HepG2 (cell line): ENCODE results near the gene MIEF1. TPM values are rescaled to one million over a fixed set of nuclear protein-coding genes. Genes with fewer than 3 reads are reported as not detected.

Experiments used
- ATAC-seq: fragments of 200-7000 bp; cut with Tn5 transposase; 3 replicates; pipeline ENCODE4 v1.9.1; 2020; ENCODE audit warnings: mild to moderate bottlenecking, moderate library complexity
- BruUV-seq: library from RNA; stranded (reverse); fragments of 400-500 nt; replicated peaks from 2 replicates; lab custom pipeline; 2021; lab: Mats Ljungman, UMichigan
- CTCF ChIA-PET: fragments of 300-600 bp; formaldehyde crosslinking; extraction: SDS; loops from one replicate; lab custom pipeline; 2021; ENCODE audit warnings: low total read pairs, inconsistent platforms, low intra/inter-chr PET ratio; lab: Yijun Ruan, JAX
- POLR2A ChIA-PET: fragments of 350-600 bp; sonication (Branson Sonifier 250); formaldehyde crosslinking; loops from one replicate; lab custom pipeline; 2020; ENCODE audit warnings: antibody characterized with exemption, inconsistent platforms; lab: Yijun Ruan, JAX
- DNase-seq: peaks from one replicate; pipeline ENCODE4 v3.0.0-alpha.2; 2015; ENCODE audit warnings: low spot score
- FAIRE-seq: peaks from 3 replicates; lab custom pipeline; 2011; peaks lifted over from hg19 to GRCh38; lab: Jason Lieb, UNC
- H2AFZ ChIP-seq: one replicate; pipeline ENCODE4 v1.6.1; 2011; ENCODE audit warnings: low read length, inconsistent platforms
- H3K27ac ChIP-seq: fragments of 300-600 bp; 3 replicates; pipeline ENCODE4 v1.8.0; 2011; ENCODE audit warnings: mixed run types, mild to moderate bottlenecking, mixed read lengths, low read length, inconsistent platforms; ENCODE audit not compliant: insufficient read depth; ENCODE audit errors: extremely low read length
- H3K27me3 ChIP-seq, 2 experiments: fragments of 200-600 bp in 1 of 2; 2 replicates in 1 of 2; 3 replicates in 1 of 2; pipeline versions ENCODE4 v1.6.0 to v1.8.0; 2011; ENCODE audit warnings: low read length in 2 of 2, mild to moderate bottlenecking in 2 of 2, moderate library complexity in 2 of 2, inconsistent platforms in 1 of 2; ENCODE audit not compliant: insufficient read depth in 2 of 2, control insufficient read depth in 1 of 2
- H3K36me3 ChIP-seq, 2 experiments: fragments of 200-600 bp in 1 of 2; replicated peaks in 1 of 2; 2 replicates in 1 of 2; 3 replicates in 1 of 2; pipeline versions ENCODE4 v1.5.1 to v1.8.0; 2011; ENCODE audit warnings: low read length in 2 of 2, inconsistent platforms in 1 of 2; ENCODE audit not compliant: insufficient read depth in 2 of 2, control insufficient read depth in 1 of 2
- H3K4me1 ChIP-seq: 2 replicates; pipeline ENCODE4 v1.5.1; 2012; ENCODE audit warnings: low read length, inconsistent platforms; ENCODE audit not compliant: insufficient read depth
- H3K4me2 ChIP-seq: 2 replicates; pipeline ENCODE4 v1.6.0; 2011; ENCODE audit warnings: low read depth, low read length, inconsistent platforms
- H3K4me3 ChIP-seq, 3 experiments: fragments of 200-600 bp in 1 of 3; sonication (generic), shearing (Covaris generic) in 1 of 3; replicated peaks in 1 of 3; 2 replicates each; pipeline ENCODE4 v1.5.1; 2011 to 2016; ENCODE audit warnings: low read length in 3 of 3, inconsistent platforms in 2 of 3, low read depth in 2 of 3, mild to moderate bottlenecking in 2 of 3, control low read depth in 1 of 3, mixed read lengths in 1 of 3; ENCODE audit not compliant: insufficient read depth in 1 of 3
- H3K79me2 ChIP-seq: one replicate; pipeline ENCODE4 v1.6.1; 2011; ENCODE audit warnings: low read length, inconsistent platforms; ENCODE audit not compliant: insufficient read depth
- H3K9ac ChIP-seq: 2 replicates; pipeline ENCODE4 v1.6.0; 2011; ENCODE audit warnings: mild to moderate bottlenecking, low read depth, low read length, inconsistent platforms; ENCODE audit not compliant: insufficient read depth
- H3K9me3 ChIP-seq: 2 replicates; pipeline ENCODE4 v1.5.1; 2012; ENCODE audit warnings: mild to moderate bottlenecking, low read length
- H4K20me1 ChIP-seq: 2 replicates; pipeline ENCODE4 v1.6.0; 2011; ENCODE audit warnings: inconsistent platforms, mild to moderate bottlenecking, low read length, moderate library complexity; ENCODE audit not compliant: insufficient read depth
- RARG ChIP-seq: sonication (generic); formaldehyde crosslinking; IDR thresholded peaks from 2 replicates; pipeline ENCODE4 v1.4.0; 2020; ENCODE audit warnings: low read depth, mild to moderate bottlenecking, missing genetic modification reagents
- ZNF326 ChIP-seq: sonication (generic); formaldehyde crosslinking; IDR thresholded peaks from 2 replicates; pipeline ENCODE4 v1.4.0; 2020; ENCODE audit warnings: missing genetic modification reagents, borderline replicate concordance
- ZNF768 ChIP-seq: sonication (generic); formaldehyde crosslinking; IDR thresholded peaks from 2 replicates; pipeline ENCODE4 v1.4.0; 2020; ENCODE audit warnings: missing genetic modification reagents
- WGBS: methylation state at CpG from one replicate; pipeline ENCODE4 v1.1.6; 2017; ENCODE audit warnings: low lambda C conversion rate; 5-methylcytosine and 5-hydroxymethylcytosine counted together
- in situ Hi-C: cut with HindIII; loops from 2 replicates; pipeline ENCODE4 v1.10.0; 2017; ENCODE audit warnings: low pct_unique_long_range_greater_than_20kb; ENCODE audit not compliant: extremely low pct_ligation_motif_present
- intact Hi-C: fragments of 100-400 bp; cut with micrococcal nuclease; formaldehyde crosslinking; loops from one replicate; pipeline ENCODE4 v1.10.0; 2022; ENCODE audit not compliant: unreplicated experiment
- polyA plus RNA-seq, 8 experiments: library from polyadenylated mRNA; depleted of rRNA in 3 of 8; stranded (reverse) in 7 of 8; unstranded in 1 of 8; fragments of >200 nt; fragmentation: Illumina TruSeq in 4 of 8; extraction: Trizol in 4 of 8; gene quantifications; 2 replicates each; pipeline versions ENCODE4 v1.2.1 to v1.2.3, GENCODE V29; 2011 to 2016; ENCODE audit warnings: low read depth in 4 of 8, missing spikeins in 1 of 8, mixed read lengths in 1 of 8; ENCODE audit not compliant: insufficient read depth in 1 of 8
- total RNA-seq, 5 experiments: library from RNA; depleted of rRNA; stranded (reverse); fragments of >200 nt; fragmentation: Illumina TruSeq; extraction: Trizol; gene quantifications; 2 replicates each; pipeline ENCODE4 v1.2.3, GENCODE V29; 2016; ENCODE audit warnings: low read depth in 1 of 5
- TF ChIP-seq, protein P1 (sequence below), 2 experiments: fragments of 450-650 bp in 1 of 2; sonication (generic) in 1 of 2; formaldehyde crosslinking; IDR thresholded peaks; 2 replicates each; pipeline versions ENCODE4 v1.5.0 to v1.8.0; 2020 to 2022; ENCODE audit warnings: mild to moderate bottlenecking in 1 of 2, missing genetic modification reagents in 1 of 2
- TF ChIP-seq, protein P2 (sequence below): sonication (generic); formaldehyde crosslinking; IDR thresholded peaks from 2 replicates; pipeline ENCODE4 v1.5.0; 2020; ENCODE audit warnings: mild to moderate bottlenecking, missing genetic modification reagents
- TF ChIP-seq, protein P3 (sequence below): sonication (generic); formaldehyde crosslinking; IDR thresholded peaks from 2 replicates; pipeline ENCODE4 v1.4.0; 2020; ENCODE audit warnings: missing genetic modification reagents, borderline replicate concordance
- TF ChIP-seq, protein P4 (sequence below): sonication (generic); formaldehyde crosslinking; IDR thresholded peaks from 2 replicates; pipeline ENCODE4 v1.4.0; 2020; ENCODE audit warnings: missing genetic modification reagents

The MIEF1 gene
- total and polyA plus RNA-seq, 2 of the 13 experiments (the other 11 are each of a cell fraction or from before 2014, with no cell fraction given): 21.7 to 34.8 TPM

DNA sequence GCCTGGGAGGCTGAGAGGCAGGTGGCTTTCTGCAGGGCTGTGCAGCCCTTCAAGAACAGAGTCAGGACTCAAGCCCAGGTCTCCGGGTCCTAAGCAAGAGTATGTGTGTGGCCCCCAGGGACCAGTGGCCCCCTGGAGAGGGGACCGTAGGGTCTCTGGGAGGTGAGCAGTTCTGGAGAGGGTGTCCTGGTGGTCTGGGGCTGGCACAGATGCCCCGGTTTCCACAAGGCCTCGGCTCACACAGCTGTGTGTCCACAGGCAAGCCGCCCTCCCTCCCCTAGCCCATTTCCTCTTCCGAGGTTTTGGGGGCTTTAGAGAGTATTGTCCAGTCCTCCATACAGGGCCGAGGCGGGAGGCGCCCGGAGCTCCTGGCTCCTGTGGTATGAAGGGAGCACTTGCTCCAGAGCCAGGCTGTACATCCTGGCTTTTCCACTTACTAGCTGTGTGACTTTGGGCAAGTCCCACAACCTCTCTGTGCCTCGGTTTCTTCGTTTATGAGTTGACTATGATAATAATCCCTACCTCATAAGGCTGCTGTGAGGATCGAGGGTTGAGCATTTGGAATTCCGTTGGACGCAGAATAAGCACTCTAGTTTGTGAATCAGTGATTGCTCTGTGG is 33.9 kb downstream of the MIEF1 start:
- no peak for ATAC-seq
- Histone ChIP-seq H3K27me3 (peaks cover 2 to 18% of the 10 kb centered on the region in 2 experiments; a peak in 3 of 5 replicates), H3K9me3 (no peaks in the 10 kb centered on the region), H3K4me1 (peaks cover 33% of the 10 kb centered on the region), H4K20me1 (no peaks in the 10 kb centered on the region), H3K36me3 (no peaks in the 10 kb centered on the region), H3K4me2 (no peak overlapping the region), H3K27ac (no peak overlapping the region), H3K9ac (no peak overlapping the region), H3K79me2 (peaks cover 15% of the 10 kb centered on the region), H2AFZ (no peak overlapping the region), H3K4me3 (no peak overlapping the region)
- FAIRE-seq: no peak
- WGBS: 50% methylated on average over 2 of the region's 15 CpGs
- DNase-seq: no peak
- ChIA-PET POLR2A (no interaction called here), CTCF (interaction anchor here (0.6 to 4.0 kb wide), 4 partner anchors 272 to 501 kb away, joined by 3 to 21 read pairs (median 8); no protein-coding TSS in a partner anchor)
- in situ Hi-C loops: loop anchor here (5.0 kb wide), 2 partner anchors 271 to 491 kb away; no protein-coding TSS in a partner anchor
- BruUV-seq: no TSS peak
- TF ChIP-seq, protein P1, sequence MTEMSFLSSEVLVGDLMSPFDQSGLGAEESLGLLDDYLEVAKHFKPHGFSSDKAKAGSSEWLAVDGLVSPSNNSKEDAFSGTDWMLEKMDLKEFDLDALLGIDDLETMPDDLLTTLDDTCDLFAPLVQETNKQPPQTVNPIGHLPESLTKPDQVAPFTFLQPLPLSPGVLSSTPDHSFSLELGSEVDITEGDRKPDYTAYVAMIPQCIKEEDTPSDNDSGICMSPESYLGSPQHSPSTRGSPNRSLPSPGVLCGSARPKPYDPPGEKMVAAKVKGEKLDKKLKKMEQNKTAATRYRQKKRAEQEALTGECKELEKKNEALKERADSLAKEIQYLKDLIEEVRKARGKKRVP (CRISPR knock-in tag; IDR thresholded peaks at IDR 0.05): no peak
- TF ChIP-seq ZNF768 (CRISPR knock-in tag): peak; percentile 89
- intact Hi-C loops: loop anchor here (2.0 kb wide), 1 partner anchor 501 kb away; no protein-coding TSS in a partner anchor

DNA sequence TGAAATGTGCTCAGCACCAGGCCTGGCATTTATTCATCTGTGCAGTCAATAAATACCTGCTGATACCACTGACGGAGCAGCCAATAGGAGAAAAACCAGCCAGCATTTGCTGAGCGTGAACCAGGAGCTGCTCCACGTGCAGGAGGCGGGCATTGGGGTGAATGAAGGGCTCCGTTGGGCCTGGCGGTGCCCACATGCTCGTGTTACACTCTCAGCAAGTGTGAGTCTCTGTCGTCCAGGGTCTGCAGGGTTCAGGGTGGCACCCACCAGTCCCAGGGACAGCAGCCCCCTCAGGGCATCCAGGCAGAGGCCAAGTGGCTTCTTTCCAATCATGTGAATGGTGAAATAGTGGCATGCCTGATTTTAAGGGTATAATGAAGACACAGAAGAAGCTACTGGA is 34.6 kb downstream of the MIEF1 start:
- DNase-seq (no peak), FAIRE-seq (no peak), ATAC-seq (no peak)
- H3K9ac ChIP-seq: no peak overlapping the region
- H3K4me3 ChIP-seq: no peak overlapping the region
- H3K36me3 ChIP-seq: no peaks in the 10 kb centered on the region
- H3K79me2 ChIP-seq: peaks cover 8% of the 10 kb centered on the region
- POLR2A ChIA-PET: no interaction called here
- in situ Hi-C loops: loop anchor here (5.0 kb wide), 2 partner anchors 271 to 491 kb away; no protein-coding TSS in a partner anchor
- peaks cover 2 to 18% of the 10 kb centered on the region in 2 experiments; a peak in 3 of 5 replicates for H3K27me3 ChIP-seq
- BruUV-seq: no TSS peak
- H3K9me3 ChIP-seq: no peaks in the 10 kb centered on the region
- TF ChIP-seq, protein P2, sequence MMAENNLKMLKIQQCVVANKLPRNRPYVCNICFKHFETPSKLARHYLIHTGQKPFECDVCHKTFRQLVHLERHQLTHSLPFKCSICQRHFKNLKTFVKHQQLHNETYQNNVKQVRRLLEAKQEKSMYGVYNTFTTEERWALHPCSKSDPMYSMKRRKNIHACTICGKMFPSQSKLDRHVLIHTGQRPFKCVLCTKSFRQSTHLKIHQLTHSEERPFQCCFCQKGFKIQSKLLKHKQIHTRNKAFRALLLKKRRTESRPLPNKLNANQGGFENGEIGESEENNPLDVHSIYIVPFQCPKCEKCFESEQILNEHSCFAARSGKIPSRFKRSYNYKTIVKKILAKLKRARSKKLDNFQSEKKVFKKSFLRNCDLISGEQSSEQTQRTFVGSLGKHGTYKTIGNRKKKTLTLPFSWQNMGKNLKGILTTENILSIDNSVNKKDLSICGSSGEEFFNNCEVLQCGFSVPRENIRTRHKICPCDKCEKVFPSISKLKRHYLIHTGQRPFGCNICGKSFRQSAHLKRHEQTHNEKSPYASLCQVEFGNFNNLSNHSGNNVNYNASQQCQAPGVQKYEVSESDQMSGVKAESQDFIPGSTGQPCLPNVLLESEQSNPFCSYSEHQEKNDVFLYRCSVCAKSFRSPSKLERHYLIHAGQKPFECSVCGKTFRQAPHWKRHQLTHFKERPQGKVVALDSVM: no peak
- TF ChIP-seq, protein P3, sequence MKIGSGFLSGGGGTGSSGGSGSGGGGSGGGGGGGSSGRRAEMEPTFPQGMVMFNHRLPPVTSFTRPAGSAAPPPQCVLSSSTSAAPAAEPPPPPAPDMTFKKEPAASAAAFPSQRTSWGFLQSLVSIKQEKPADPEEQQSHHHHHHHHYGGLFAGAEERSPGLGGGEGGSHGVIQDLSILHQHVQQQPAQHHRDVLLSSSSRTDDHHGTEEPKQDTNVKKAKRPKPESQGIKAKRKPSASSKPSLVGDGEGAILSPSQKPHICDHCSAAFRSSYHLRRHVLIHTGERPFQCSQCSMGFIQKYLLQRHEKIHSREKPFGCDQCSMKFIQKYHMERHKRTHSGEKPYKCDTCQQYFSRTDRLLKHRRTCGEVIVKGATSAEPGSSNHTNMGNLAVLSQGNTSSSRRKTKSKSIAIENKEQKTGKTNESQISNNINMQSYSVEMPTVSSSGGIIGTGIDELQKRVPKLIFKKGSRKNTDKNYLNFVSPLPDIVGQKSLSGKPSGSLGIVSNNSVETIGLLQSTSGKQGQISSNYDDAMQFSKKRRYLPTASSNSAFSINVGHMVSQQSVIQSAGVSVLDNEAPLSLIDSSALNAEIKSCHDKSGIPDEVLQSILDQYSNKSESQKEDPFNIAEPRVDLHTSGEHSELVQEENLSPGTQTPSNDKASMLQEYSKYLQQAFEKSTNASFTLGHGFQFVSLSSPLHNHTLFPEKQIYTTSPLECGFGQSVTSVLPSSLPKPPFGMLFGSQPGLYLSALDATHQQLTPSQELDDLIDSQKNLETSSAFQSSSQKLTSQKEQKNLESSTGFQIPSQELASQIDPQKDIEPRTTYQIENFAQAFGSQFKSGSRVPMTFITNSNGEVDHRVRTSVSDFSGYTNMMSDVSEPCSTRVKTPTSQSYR (CRISPR knock-in tag): no peak
- TF ChIP-seq ZNF326 (CRISPR knock-in tag) (no peak), RARG (CRISPR knock-in tag) (no peak)
- TF ChIP-seq, protein P4, sequence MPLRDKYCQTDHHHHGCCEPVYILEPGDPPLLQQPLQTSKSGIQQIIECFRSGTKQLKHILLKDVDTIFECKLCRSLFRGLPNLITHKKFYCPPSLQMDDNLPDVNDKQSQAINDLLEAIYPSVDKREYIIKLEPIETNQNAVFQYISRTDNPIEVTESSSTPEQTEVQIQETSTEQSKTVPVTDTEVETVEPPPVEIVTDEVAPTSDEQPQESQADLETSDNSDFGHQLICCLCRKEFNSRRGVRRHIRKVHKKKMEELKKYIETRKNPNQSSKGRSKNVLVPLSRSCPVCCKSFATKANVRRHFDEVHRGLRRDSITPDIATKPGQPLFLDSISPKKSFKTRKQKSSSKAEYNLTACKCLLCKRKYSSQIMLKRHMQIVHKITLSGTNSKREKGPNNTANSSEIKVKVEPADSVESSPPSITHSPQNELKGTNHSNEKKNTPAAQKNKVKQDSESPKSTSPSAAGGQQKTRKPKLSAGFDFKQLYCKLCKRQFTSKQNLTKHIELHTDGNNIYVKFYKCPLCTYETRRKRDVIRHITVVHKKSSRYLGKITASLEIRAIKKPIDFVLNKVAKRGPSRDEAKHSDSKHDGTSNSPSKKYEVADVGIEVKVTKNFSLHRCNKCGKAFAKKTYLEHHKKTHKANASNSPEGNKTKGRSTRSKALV: no peak
- TF ChIP-seq, all 625 proteins: peak for 0
- Histone ChIP-seq H2AFZ (no peak overlapping the region), H3K4me1 (peaks cover 26% of the 10 kb centered on the region), H3K4me2 (no peak overlapping the region), H3K27ac (no peak overlapping the region), H4K20me1 (no peaks in the 10 kb centered on the region)
- WGBS: 2% methylated on average over 8 of the region's 8 CpGs
- CTCF ChIA-PET: interaction anchor here (1.1 to 4.0 kb wide), 2 partner anchors 488 to 500 kb away, joined by 3 to 21 read pairs; no protein-coding TSS in a partner anchor
- intact Hi-C loops: no loop called here
